Fibroblast of the conjunctiva (primary cell): Measurements from ENCODE around the gene TOLLIP.
A peak's percentile ranks its signal among the peaks of the same experiment; 100 is the strongest.
"Not testable (repeated sequence)": the region's sequence is repeated elsewhere in the genome, so short reads cannot be mapped to it uniquely, and the experiment has no call there.

Source experiments
- DNase-seq: peaks from one replicate; pipeline ENCODE4 v3.0.0-alpha.2; 2010; ENCODE audit warnings: low read depth

TOLLIP gene

GRCh38 chr11:1309498-1310317, at the start of gene TOLLIP:
TSS of gene TOLLIP (minus strand) at chr11:1309632. CDS start at chr11:1309498, 134 bp downstream.
- DNase-seq: peak; percentile 82

DNA sequence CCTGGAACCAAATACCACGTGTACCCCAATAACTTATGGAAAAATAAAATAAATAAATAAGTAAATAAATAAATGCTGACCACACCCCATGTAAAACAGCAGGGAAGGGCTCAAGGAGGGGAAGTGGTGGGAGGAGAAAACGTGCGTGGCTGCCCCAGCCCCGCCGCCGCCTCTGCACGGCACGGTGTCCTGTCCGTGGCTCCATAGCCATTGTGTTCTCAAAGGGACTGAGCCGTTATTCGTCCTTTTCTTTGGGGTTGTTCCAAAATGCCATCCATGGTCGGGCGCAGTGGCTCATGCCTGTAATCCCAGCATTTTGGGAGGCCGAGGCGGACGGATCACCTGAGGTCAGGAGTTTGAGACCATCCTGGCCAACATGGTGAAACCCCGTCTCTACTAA, 49.5 kb upstream of the TOLLIP start:
- not testable (repeated sequence) for DNase-seq

DNA sequence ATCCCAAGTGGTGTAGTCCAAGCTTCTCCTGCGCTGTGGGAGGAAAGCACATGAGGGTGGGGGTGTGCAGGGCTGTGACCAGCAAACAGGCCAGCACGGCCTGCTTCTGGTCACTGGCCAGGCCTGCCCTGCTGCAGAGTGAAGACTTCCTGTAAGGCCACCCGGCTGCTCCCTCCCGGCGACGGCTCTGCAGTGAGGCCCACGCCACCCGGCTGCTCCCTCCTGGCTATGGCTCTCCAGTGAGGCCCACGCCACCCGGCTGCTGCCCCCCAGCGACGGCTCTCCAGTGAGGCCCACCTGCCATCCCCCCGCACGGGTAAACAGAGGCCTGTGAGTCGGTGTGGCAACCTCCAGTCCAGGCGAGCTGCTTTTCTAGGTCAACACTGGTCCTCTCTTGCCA, 48.9 kb upstream of the TOLLIP start:
- no peak for DNase-seq

DNA sequence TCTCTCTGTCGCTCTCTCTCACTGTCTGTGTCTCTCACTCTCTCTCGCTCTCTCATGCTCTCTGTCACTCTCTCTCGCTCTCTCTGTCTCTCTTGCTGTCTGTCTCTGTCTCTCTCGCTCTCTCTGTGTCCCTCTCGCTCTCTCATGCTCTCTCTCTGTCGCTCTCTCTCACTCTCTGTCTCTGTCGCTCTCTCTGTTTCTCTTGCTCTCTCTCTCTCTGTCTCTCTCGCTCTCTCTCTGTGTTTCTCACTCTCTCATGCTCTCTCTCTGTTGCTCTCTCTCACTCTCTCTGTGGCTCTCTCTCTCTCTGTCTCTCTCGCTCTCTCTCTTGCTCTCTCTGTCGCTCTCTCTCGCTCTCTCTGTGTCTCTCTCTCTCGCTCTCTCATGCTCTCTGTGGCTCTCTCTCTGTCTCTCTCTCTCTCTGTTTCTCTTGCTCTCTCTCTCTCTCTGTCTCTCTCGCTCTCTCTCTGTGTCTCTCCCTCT, 47.1 kb upstream of the TOLLIP start:
- no peak for DNase-seq

GRCh38 chr11:1356007-1356435, 46.6 kb upstream of the TOLLIP start:
- no peak for DNase-seq

DNA sequence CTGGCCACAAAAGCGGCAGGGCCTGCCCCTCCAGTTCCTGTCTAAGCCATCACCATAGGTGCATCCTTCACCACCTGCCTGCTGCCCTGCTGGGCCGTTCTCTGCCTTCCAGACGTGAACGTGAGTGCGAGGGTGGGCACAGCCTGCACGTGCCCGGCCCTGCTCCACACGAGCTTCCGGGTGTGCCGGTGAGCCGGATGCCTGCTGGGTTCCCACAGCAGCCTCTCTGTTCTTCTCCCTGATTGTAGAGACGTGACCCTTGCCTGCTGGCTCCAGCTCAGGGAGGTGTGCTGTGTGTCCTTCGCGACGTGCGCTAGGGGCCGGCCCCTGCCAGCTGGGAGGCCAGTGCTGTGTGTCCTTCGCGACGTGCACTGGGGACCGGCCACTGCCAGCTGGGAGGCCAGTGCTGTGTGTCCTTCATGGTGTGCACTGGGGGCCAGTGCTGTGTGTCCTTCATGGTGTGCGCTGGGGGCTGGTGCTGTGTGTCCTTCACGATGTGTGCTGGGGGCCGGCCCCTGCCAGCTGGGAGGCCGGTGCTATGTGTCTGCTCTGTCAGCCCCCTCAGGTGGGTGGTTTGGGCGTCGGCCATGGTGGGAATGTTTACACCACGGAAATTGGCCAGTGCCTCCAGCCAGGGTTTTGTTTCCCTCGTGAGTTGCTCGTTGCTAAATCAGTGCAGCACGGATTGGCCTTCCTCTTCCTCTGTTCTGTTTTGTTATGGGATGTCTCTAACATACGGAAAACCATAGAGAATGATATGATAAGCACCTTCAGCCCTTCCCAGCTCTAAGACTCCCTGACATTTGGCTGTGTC, 44.9 kb upstream of the TOLLIP start:
- DNase-seq: no peak

DNA sequence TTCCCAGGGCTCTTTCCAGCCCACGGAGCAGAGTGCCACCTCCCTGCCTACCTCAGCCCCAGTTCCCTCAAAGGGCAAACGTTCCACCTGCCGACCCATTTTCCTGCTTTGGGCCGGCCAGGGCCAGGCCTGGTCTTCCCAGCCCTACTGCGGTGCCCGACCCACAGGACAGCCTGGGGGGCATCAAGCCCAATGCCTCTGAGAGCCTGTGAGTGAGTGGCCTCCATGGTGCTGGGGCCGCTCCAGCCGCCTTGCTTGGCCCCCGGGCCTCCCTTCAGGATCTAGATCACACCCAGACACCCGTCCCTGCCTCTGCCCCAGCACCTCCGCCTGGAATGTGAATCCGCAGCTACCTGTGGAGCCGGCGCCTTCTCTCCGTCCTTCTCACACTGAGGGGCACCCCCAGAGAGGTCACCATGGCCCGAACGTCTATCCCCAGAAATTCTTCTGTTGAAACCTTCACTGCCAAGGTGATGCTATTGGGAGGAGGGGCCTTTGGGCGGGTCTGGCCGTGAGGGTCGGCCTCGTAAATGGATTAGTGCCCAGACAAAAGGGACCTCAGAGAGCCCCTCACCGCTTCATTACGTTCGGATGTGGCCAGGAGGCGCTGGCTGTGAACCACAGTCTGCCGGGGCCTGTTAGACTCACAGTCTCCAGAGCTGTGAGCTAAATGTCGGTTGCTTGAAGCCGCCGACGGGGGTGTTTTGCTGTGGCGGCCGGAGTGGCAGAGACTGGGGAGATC, 44.1 kb upstream of the TOLLIP start:
- DNase-seq: no peak

DNA sequence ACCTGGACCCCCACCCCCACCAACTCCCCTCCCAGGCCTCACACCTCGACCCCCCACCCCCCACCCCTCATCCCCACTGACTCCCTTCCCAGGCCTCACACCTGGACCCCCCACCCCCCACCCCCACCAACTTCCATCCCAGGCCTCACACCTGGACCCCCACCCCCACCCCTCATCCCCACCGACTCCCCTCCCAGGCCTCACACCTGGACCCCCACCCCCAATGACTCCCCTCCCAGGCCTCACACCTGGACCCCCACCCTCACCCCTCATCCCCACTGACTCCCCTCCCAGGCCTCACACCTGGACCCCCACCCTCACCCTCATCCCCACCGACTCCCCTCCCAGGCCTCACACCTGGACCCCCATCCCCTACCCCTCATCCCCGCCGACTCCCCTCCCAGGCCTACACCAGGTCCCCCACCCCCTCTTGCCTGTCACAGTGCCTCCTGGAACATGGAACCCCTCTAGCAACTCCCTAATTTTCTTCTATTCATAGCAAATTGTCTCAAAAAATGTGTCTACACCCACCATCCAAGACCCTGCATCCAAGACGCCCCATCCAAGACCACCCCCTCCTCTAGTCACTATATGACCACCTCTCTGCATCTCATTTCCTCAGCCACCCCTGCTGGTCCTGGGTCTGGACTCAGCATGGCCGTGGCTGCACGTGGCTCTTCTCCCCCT, 43.4 kb upstream of the TOLLIP start:
- no peak for DNase-seq

DNA sequence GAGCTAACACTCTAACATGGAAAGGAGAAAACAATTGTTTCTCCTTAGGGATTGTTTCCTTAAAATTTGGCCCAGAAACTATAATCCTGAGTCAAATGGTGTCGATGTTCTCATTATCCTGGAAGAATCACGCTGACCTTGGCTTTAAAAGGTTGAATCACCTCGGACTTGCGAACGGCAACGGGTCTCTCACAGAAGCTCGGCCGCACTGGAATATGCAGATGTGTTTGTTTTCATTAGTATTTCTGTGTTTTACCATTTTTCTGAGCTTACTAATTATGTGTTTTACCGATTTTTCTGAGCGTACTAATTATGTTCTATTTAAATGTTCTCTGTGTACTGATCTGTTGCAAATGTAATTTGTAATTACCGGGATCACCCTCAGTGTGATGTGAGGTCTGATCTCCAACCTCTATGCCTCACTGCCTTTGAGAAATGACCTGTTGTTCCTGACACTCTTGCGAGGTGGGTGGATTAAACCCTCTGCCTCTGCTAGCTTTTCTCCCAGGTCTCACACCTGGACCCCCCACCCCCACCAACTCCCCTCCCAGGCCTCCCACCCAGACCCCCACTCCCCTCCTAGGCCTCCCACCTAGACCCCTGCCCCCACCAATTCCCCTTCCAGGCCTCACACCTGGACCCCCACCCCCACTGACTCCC, 42.0 kb upstream of the TOLLIP start:
- no peak for DNase-seq

- no peak for DNase-seq
Observed at GRCh38 chr11:1350086-1350725, 40.8 kb upstream of the TOLLIP start.

GRCh38 chr11:1349327-1350041, 40.1 kb upstream of the TOLLIP start:
- DNase-seq: no peak

GRCh38 chr11:1348796-1349326, 39.4 kb upstream of the TOLLIP start:
- no peak for DNase-seq

DNA sequence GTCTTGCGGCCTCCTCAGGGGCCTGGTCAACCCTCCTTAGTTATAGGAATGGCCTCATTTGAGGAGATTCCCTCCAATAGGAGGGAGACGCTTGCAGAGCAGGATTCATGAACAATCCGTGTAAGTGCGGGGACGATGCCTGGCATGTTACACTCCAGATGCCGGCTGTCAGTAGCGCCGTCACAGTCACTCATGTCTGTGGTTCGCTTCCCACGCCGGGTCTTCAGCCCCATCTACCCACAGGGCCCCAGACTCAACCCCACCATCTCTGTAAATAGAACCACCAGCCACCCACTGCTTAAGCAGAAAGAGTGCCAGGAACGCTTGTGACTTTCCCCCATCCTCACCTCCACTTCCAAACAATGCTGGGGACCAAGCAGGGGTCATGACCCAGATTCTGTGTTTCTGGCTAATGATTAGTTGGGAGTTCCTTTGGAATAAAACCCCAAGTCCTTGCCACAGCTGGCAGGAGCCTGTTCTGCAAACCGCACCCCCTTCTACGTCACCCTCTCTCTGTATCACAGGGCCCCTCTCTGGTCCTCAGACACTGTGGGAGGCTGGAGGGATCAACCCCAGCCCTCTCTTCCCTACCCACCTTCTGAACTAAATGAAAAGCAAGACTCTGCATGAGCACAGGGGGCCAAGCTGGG, 38.8 kb upstream of the TOLLIP start:
- DNase-seq: no peak

DNA sequence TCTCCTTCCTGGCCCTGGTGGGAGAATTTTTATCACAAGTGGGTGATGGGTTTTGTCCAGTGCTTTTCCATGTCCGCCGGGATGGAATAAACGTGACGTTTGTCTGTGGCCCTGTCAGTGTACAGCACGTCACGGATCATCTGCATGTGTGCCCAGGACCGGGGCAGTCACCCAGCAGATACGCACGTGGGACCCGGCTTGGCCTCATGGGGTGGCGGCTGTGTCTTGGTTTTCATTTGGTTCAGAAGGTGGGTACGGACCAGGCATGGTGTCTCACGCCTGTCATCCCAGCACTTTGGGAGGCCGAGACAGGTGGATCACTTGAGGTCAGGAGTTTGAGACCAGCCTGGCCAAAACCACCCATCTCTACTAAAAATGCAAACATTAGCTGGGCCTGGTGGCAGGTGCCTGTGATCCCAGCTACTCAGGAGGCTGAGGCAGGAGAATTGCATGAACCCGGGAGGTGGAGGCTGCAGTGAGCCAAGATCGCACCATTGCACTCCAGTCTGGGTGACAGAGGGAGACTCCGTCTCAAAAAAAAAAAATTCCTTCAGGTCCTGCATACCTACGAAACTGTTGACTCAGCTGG, 38.1 kb upstream of the TOLLIP start:
- not testable (repeated sequence) for DNase-seq

- DNase-seq: no peak
Observed at GRCh38 chr11:1346669-1347390, 37.4 kb upstream of the TOLLIP start.

- DNase-seq: no peak
Observed at GRCh38 chr11:1345737-1346513, 36.5 kb upstream of the TOLLIP start.

- no peak for DNase-seq
Observed at GRCh38 chr11:1344056-1344635, 34.7 kb upstream of the TOLLIP start.
